ENCODE measurements around the gene ILDR1.

DNA sequence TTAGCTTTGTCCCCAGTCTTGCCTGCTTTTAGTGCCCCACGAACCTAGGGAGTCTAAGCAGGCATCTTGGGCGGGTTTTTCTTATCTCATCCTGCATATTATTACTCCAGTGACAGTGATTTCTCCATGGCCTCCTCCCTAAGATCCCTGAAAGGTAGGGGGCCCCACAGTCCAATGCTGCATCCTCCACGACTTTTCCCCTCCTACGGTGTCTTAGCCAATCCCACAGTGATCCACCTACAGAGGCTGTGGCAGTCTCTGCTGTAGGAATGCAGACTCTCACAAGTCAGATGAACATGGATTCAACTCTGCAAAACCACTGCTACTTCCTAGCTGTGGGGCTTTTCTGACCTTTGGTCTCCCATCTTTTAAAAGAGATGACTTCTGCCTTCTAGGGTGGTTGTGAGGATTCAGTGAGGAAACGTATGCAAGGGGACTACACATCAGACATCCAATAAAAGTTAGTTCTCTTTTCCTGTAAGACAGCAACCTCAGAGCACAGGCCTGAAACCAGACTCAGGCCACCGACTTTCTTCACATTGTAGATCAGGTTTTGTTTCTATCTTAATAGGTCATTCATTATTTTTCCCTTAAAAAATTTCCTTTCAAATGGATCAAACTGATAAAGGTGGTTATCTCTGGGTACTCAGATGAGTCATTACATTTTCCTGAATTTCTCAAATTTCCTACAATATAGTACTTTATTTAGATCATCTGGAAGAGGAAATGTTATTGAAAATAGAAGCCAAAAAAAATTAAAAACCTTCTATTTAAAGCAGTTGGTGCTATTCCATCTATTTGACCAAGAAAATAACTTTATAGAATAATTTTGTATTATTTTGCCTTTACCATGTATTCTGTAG is 23.2 kb downstream of the ILDR1 start:
- no peak for TF ChIP-seq ZNF274 (IDR thresholded peaks at IDR 0.05; ENCODE audit: low read depth, low read length)
- TF ChIP-seq YY1 (IDR thresholded peaks at IDR 0.05; ENCODE audit: insufficient read depth, insufficient read length): no peak
- TF ChIP-seq SUZ12 (IDR thresholded peaks at IDR 0.05; ENCODE audit: extremely low read depth, insufficient read depth, insufficient read length): no peak
